NOMO-1 (cell line): ENCODE data around the gene YTHDC1.
"Not testable (repeated sequence)": the region's sequence is repeated elsewhere in the genome, so short reads cannot be mapped to it uniquely, and the experiment has no call there.

Experiments used
- DNase-seq, 2 experiments: peaks; one replicate each; lab custom pipeline; 2025; ENCODE audit not compliant: unreplicated experiment in 2 of 2; lab: John Stamatoyannopoulos, UW

YTHDC1 gene

GRCh38 chr4:68299492-68300457 lies 50.1 kb downstream of the YTHDC1 start:
- DNase-seq: no peak

DNA sequence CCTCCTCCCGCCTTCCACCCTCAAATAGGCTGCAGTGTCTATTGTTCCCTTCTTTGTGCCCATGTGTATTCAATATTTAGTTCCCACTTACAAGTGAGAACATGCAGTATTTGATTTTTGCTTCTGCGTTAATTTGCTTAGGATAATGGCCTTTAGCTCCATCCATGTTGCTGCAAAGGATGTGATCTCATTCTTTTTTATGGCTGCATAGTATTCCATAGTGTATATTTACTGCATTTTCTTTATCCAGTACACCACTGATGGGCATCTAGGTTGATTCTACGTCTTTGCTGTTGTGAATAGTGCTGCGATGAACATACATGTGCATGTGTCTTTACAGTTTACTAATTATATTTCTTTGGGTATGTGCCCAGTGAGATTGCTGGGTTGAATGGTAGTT lies 52.8 kb downstream of the YTHDC1 start:
- DNase-seq: no peak

- no peak for DNase-seq
Observed at GRCh38 chr4:68291256-68291655, 58.6 kb downstream of the YTHDC1 start.

GRCh38 chr4:68288393-68288740 lies 61.5 kb downstream of the YTHDC1 start:
- DNase-seq: no peak

DNA sequence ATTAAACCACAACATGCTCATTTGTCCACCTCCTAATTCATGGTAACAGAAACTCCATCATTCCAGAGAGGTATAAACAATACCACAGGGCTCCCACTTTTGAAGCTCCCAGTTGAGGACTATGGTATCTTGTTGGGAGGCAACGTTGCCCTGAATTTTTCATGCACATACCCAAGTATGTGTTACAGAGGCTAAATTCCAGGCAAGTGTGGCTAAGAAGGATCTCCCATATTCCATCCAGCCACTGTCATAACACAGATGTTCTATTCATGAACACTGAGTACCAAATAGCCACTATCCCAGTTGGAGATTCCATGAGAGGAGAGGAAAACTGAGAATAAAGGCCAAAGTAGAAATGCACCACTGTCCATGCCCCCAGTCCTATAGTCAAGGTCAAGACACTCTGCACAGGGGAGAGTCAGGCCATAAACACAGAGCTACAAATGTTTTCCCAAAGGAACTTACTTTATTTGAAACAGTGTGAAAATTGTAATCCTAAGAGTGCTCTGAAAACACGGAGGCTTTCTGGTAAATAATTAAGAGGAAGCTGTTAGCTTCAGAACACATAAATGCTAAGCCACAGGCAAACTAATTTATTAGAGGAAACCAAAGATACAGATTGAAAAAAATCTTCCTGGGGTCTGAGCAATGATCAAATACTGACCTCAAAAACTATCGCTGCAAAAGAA lies 62.0 kb downstream of the YTHDC1 start:
- no peak for DNase-seq

DNA sequence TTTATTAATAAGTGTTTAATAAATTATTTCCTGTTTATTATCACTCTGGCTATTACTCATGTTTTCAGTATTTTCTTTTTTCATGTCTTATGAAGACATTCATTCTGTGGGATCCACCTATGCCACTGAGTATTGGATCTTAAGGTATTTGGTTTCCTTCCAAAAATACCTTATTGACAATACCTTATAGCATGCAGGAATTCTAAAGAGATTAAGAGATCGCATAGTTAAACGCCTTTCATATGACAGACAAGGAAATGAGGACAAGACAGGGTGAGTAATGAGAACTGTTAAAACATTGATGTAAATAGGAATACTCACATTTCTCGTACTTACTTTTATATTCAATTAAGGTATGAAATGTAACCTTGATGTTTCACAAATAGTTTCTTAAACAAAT lies 66.2 kb downstream of the YTHDC1 start:
- DNase-seq: no peak

- no peak for DNase-seq
Observed at GRCh38 chr4:68283095-68283494, 66.8 kb downstream of the YTHDC1 start.

DNA sequence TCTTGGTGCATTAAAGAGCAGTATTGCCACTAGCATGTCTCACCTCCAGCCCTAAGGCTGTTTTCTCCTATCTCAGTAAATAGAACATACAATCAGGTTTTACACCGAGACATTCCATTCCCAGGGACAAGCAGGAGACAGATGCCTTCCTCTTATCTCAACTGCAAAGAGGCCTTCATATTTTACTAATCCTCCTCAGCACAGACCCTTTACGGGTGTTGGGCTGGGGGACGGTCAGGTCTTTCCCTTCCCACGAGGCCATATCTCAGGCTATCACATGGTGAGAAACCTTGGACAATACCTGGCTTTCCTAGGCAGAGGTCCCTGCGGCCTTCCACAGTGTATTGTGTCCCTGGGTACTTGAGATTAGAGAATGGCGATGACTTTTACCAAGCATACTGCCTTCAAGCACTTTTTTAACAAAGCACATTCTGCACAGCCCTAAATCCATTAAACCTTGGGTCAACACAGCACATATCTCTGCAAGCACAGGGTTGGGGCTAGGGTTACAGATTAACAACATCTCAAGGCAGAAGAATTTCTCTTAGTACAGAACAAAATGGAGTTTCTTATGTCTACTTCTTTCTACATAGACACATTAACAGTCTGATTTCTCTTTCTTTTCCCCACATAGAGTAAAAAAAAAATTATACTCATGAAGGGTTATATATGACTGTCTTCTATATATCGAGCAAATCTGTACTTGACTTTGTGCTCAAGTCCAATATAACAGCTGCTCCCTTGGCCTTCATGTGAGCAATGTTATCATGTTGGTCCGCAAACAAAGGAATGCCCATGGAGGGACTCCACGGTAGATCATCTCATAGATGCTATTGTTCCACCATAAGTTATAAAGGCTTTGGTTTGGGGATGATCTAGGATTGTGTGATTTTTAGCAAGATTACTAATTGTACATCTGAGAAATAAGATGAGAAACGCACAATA lies 67.8 kb downstream of the YTHDC1 start:
- not testable (repeated sequence) for DNase-seq

DNA sequence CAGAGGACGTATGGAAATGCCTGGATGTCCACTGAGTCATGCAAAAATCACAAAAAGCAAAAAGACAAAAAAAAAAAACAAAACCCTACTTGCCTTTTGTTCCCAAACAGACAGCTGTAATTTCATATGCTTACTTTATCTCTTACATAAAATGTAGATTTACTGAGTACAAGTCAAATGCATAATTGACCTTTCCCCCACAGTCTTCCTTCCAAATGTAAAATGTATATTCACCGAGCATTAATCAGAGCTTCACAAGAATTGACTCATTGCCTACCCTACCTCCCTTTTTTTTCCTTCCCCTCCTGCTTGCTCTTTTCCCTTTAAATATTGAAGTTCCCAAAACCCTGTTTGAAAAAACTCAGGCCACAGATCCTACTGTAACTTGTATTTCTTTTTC lies 71.9 kb downstream of the YTHDC1 start:
- DNase-seq: no peak

DNA sequence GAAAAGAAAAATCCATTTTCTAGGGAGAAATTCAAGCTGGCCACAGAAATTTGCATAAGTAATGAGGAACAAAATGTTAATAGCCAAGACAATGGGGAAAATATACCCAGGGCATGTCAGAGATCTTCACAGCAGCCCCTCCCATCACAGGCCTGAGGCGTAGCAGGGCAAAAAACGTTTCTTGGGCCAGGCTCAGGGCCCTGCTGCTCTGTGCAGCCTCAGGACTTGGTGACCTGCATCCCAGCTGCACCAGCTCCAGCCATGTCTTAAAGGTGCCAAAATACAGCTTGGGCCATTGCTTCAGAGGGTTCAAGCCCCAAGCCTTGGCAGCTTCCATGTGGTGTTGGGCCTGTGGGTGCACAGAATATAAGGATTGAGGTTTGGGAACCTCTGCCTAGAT lies 72.3 kb downstream of the YTHDC1 start:
- no peak for DNase-seq

DNA sequence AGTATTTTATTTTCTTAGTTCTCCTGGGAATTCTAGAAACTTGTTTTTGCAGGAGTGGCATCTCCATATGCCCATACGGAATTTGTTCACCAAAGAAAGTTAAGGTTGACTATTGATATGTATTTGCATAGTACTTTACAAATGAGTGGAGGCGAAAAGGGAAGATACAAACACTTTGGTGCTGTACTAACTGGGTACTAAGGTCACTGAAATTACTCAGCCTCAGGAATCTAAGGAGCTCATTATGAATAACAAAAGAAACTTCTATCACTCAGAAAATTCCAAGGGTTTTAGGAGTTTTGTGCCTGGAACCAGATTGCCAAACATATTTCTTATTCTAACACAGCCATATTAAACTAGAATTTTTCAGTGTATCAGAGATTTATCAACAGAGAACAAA lies 77.0 kb downstream of the YTHDC1 start:
- DNase-seq: no peak

DNA sequence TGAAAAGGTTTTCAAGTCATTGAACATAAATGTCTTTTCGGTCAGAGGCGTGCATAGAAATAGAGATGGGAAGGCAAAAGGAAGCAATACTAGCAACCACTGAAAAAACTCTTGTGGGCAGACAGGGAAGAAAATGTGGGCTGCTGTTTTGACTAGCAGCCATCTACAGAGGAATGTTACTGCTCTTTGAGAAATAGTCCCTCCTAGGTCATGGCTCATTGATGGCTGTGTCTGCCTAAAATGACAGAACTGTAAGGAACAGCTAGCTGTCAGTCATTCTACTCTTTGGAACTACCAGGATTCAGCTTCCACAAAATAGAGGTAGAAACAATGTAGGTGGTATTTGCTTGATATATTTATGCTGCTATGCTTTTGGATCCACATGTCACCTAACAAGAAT lies 77.5 kb downstream of the YTHDC1 start:
- no peak for DNase-seq

DNA sequence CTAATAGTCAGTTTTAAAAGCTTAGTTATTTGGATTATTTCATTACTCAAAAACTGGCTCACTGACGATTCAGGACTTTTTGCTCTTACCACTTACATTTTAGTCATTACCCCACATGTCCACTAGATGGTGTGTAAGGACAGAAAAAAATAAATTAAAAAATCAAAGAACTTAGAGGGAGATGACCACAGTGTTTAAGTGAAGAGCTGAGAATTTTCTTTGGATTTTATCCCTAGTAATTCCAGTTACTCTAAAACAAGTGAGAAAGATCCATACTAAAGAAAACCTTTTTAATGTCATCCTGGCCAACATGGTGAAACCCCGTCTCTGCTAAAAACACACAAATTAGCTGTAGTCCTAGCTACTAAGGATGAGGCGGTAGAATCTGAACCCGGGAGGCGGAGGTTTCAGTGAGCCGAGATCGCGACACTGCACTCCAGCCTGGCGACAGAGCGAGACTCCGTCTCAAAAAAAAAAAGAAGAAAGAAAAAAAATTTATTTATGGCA lies 78.0 kb downstream of the YTHDC1 start:
- DNase-seq: peak; percentile 5 to 17

DNA sequence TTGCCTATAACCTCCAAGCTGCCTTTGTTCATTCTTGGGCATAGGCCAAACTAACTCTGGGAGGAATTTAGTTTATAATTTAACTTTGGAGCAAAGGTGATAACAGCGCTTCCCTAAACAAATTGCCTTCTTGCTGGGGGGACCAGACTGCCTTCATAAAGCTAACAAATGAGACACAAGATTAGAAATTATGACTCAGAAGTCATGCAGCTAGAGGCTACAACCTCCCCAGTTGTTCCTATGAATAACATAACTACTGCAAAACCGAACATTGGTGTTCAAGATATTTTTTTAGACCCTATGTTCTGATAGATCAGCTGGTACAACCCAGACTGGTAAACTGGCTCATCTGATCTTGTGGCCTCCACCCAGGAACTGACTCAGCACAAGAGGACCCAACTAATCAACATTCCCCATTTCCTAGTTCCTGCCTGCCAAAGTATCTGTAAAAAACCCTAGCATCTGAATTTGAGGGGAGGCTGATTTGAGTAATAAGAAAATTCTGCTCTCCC lies 82.4 kb downstream of the YTHDC1 start:
- DNase-seq: no peak

DNA sequence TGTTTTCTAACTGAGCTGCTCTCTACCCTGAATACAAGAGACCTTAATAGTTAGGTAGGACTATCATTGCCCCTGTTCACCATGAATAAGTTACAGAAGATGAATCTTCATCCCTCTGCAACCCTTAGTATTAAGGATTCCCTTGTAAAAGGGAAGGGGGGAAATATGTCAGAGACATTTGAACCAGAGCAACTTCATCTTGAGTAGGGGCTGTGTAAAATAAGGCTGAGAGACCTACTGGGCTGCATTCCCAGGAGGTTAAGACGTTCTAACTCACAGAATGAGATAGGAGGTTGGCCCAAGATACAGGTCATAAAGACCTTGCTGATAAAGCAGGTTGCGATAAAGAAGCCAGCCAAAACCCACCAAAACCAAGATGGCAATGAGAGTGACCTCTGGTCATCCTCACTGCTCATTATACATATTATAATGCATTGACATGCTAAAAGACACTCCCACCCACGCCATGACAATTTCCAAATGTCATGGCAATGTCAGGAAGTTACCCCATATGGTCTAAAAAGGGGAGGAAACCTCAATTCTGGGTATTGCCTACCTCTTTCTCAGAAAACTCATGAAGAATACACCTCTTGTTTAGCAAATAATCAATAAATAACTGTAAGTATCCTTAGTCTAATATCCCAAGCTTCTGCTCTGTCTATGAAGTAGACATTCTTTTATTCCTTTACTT lies 84.9 kb downstream of the YTHDC1 start:
- no peak for DNase-seq
